C4-2B (cell line): ENCODE data around the gene RPRD1B.

Experiments
- H3K27ac ChIP-seq: fragments of 450-650 bp; 2 replicates; pipeline ENCODE4 v1.5.1; 2017
- ZFX ChIP-seq: fragments of 450-650 bp; IDR thresholded peaks from 2 replicates; pipeline ENCODE4 v1.6.1; 2017
- TF ChIP-seq, protein P1 (sequence below): fragments of 450-650 bp; conservative IDR thresholded peaks from 2 replicates; pipeline ENCODE4 v1.5.1; 2017; ENCODE audit warnings: mild to moderate bottlenecking

The RPRD1B gene

GRCh38 chr20:38136421-38137245 is 103.1 kb downstream of the RPRD1B start:
- H3K27ac ChIP-seq, result no peak overlapping the region
- no peak for TF ChIP-seq ZFX
- TF ChIP-seq, protein P1, sequence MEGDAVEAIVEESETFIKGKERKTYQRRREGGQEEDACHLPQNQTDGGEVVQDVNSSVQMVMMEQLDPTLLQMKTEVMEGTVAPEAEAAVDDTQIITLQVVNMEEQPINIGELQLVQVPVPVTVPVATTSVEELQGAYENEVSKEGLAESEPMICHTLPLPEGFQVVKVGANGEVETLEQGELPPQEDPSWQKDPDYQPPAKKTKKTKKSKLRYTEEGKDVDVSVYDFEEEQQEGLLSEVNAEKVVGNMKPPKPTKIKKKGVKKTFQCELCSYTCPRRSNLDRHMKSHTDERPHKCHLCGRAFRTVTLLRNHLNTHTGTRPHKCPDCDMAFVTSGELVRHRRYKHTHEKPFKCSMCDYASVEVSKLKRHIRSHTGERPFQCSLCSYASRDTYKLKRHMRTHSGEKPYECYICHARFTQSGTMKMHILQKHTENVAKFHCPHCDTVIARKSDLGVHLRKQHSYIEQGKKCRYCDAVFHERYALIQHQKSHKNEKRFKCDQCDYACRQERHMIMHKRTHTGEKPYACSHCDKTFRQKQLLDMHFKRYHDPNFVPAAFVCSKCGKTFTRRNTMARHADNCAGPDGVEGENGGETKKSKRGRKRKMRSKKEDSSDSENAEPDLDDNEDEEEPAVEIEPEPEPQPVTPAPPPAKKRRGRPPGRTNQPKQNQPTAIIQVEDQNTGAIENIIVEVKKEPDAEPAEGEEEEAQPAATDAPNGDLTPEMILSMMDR, result no peak

DNA sequence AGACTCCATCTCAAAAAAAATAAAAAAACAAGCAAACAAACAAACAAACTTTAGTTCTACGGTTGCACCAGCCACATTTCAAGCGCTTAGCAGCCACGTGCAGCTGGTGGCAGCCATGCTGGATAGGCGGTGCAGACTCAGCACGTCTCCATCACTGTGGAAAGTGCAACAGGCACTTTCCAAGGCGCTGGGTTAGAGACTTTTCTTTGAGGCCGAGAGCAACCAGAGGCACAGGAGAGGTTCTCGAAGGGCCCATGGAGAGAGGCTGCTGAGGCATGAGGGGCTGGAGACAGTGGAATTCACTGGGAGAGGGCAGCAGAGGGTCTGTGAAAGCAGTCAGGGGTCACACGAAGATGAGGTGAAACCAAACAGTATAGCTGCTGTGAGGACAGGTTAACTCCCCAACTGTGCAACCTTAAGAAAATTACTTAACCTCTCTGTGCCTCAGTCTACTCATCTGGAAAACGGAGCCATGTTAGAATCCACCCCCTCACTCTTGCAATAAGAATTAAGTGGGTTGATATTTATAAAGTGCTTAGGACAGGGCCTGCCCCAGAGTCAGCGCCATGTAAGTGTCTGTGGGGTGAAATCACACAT is 104.0 kb downstream of the RPRD1B start:
- no peak for TF ChIP-seq ZFX
- TF ChIP-seq, protein P1, result no peak
- H3K27ac ChIP-seq, result no peak overlapping the region

GRCh38 chr20:38138086-38138778 is 104.7 kb downstream of the RPRD1B start:
- TF ChIP-seq, protein P1, result no peak
- TF ChIP-seq ZFX, result no peak
- H3K27ac ChIP-seq, result no peak overlapping the region

DNA sequence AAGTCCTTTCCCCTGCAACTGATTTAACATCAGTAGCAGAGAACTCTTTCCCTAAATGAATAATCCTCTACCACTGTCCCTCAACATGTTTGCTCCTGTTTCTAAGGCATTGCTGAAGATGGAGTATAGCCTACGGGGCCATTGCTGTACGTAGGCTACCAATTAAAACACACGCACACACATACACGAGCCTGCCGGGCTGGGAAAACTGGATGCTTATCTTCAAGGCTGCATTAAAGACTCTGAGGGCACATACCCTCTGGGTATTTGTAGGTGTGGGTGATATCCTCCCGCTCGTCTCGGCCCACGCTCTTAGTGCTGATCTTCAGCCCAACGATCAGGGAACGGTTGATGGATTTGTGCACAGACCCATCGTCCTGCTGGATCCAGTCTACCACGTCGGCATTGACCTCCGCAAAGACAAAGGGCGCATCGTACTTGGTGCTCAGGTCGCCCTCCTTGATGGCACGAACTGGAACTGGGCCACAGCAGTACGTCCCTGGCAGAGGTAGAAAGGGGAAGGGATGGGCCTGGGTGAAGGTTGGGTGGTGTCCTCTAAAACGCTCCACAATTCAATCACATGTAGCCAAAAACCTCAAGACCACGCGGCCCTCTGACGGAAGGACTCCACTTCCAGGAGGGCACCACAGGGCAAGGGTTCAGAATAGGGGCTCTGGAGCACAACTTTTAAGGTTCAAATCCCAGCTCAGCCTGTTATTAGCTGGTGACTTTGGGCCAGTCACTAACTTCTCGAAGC is 105.8 kb downstream of the RPRD1B start:
- no peak overlapping the region for H3K27ac ChIP-seq
- TF ChIP-seq ZFX, result no peak

- H3K27ac ChIP-seq, result no peak overlapping the region
- no peak for TF ChIP-seq ZFX
- TF ChIP-seq, protein P1, result no peak
Observed at GRCh38 chr20:38139977-38140753, 106.6 kb downstream of the RPRD1B start.

- no peak for TF ChIP-seq ZFX
- TF ChIP-seq, protein P1, result no peak
- no peak overlapping the region for H3K27ac ChIP-seq
Observed at GRCh38 chr20:38141204-38141888, 107.8 kb downstream of the RPRD1B start.
